Globus pallidus (tissue), 1 donor: ENCODE measurements around the gene BCL7A.
"Not testable (repeated sequence)": the region's sequence is repeated elsewhere in the genome, so short reads cannot be mapped to it uniquely, and the experiment has no call there.

Experiments
- DNase-seq: peaks from one replicate; pipeline ENCODE4 v3.0.0-alpha.2; 2015; ENCODE audit warnings: low spot score

BCL7A gene

GRCh38 chr12:122056406-122056805, 34.7 kb downstream of the BCL7A start:
- DNase-seq, result not testable (repeated sequence)

- DNase-seq, result no peak
Observed at GRCh38 chr12:122057007-122057735, 35.5 kb downstream of the BCL7A start.

- no peak for DNase-seq
Observed at GRCh38 chr12:122057769-122058168, 36.1 kb downstream of the BCL7A start.

- no peak for DNase-seq
Observed at GRCh38 chr12:122058549-122059149, 37.0 kb downstream of the BCL7A start.

GRCh38 chr12:122059203-122059960, 37.7 kb downstream of the BCL7A start:
- DNase-seq, result no peak

- DNase-seq, result no peak
Observed at GRCh38 chr12:122060081-122060501, 38.4 kb downstream of the BCL7A start.

GRCh38 chr12:122061253-122061652, 39.6 kb downstream of the BCL7A start:
- no peak for DNase-seq

- DNase-seq, result peak; percentile 20
Observed at GRCh38 chr12:122062832-122063693, 41.4 kb downstream of the BCL7A start.

GRCh38 chr12:122063694-122064024, 42.0 kb downstream of the BCL7A start:
- DNase-seq, result no peak

- DNase-seq, result peak; percentile 91
Observed at GRCh38 chr12:122064025-122064777, 42.5 kb downstream of the BCL7A start.

- DNase-seq, result no peak
Observed at GRCh38 chr12:122064780-122065588, 43.3 kb downstream of the BCL7A start.

GRCh38 chr12:122067548-122067947, 45.9 kb downstream of the BCL7A start:
- DNase-seq, result no peak

- no peak for DNase-seq
Observed at GRCh38 chr12:122067966-122068365, 46.3 kb downstream of the BCL7A start.

GRCh38 chr12:122072031-122072970, 50.6 kb downstream of the BCL7A start:
- DNase-seq, result no peak

- no peak for DNase-seq
Observed at GRCh38 chr12:122073815-122074214, 52.1 kb downstream of the BCL7A start.

- no peak for DNase-seq
Observed at GRCh38 chr12:122076743-122077495, 55.2 kb downstream of the BCL7A start.

- peak; percentile 92 for DNase-seq
Observed at GRCh38 chr12:122078141-122079032, 56.7 kb downstream of the BCL7A start, which contains the start of gene MLXIP. Gene MLXIP (plus strand): TSS chr12:122078756. CDS start chr12:122078854, 98 bp downstream.
